ENCODE measurements around the gene SERPINB7. TPM values are rescaled to one million over a fixed set of nuclear protein-coding genes. Genes with fewer than 3 reads are reported as not detected.

The SERPINB7 gene
- total and polyA plus RNA-seq, 2 of the 4 experiments (the other 2 are of a cell fraction), result 79.9 to 100 TPM

GRCh38 chr18:63747006-63747405 lies 28.2 kb upstream of the SERPINB7 start:
- in situ Hi-C loops (cut with MboI; ENCODE audit: low sequenced_read_pairs), result loop anchor here (10.0 kb wide), 1 partner anchor 222 kb away; no protein-coding TSS in a partner anchor

More at GRCh38 chr18:63747006-63747405, 28.2 kb upstream of the SERPINB7 start:
- no peak overlapping the region for H2AK5ac ChIP-seq (ENCODE audit: low read depth, low read length)
- no peak overlapping the region for H3K4me3 ChIP-seq (ENCODE audit: insufficient read depth, low read depth, low read length)
- no peak overlapping the region for H2AK9ac ChIP-seq (replicated peaks; ENCODE audit: low read depth, low read length, poor library complexity)
- no peaks in the 10 kb centered on the region for H3K9me1 ChIP-seq (ENCODE audit: insufficient read depth, low read length)
- no peak overlapping the region for H3K4me2 ChIP-seq (ENCODE audit: low read depth, low read length)
- H3K27me3 ChIP-seq (ENCODE audit: control insufficient read depth, insufficient read depth, low read length), result peaks cover 2% of the 10 kb centered on the region; the same call in 1 of the 2 replicates
- H3K18ac ChIP-seq (ENCODE audit: low read depth, low read length), result no peak overlapping the region
- no peak overlapping the region for H2BK20ac ChIP-seq (ENCODE audit: low read depth, low read length)
- no peaks in the 10 kb centered on the region for H3K79me1 ChIP-seq (ENCODE audit: low read depth in 1 of 2, low read length in 2 of 2)
- no peak overlapping the region for H4K91ac ChIP-seq (ENCODE audit: insufficient read depth, low read depth, low read length)
- no peak overlapping the region for H4K8ac ChIP-seq (ENCODE audit: low read depth in 2 of 2, low read length in 2 of 2)
- H3K23ac ChIP-seq (ENCODE audit: low read depth, low read length), result no peak overlapping the region
- ATAC-seq (ENCODE audit: low read depth) (no peak), DNase-seq (no peak)
- ChIA-PET POLR2A (ENCODE audit: unreplicated experiment) (no interaction called here), CTCF (no interaction called here)
- dilution Hi-C loops (cut with HindIII; ENCODE audit: low sequenced_read_pairs, unreplicated experiment) (no loop called here), intact Hi-C loops (cut with micrococcal nuclease) (no loop called here)
- H2BK15ac ChIP-seq (ENCODE audit: low read depth, low read length), result no peak overlapping the region
- no peaks in the 10 kb centered on the region for H3K4me1 ChIP-seq (ENCODE audit: control insufficient read depth, insufficient read depth, low read length)
- no peaks in the 10 kb centered on the region for H3K9me3 ChIP-seq (ENCODE audit: control insufficient read depth, insufficient read depth, low read length)
- no peaks in the 10 kb centered on the region for H3K36me3 ChIP-seq (ENCODE audit: control insufficient read depth, insufficient read depth, low read length)
- WGBS, 2 experiments (ENCODE audit: extremely low coverage in 2 of 2, insufficient read length in 1 of 2), result no CpG with 5 or more reads among the region's 2 CpGs
- H2BK5ac ChIP-seq (ENCODE audit: low read depth, low read length, poor library complexity, severe bottlenecking), result no peak overlapping the region
- TF ChIP-seq FOS (IDR thresholded peaks at IDR 0.05; ENCODE audit: low read depth, low read length), result no peak
- TF ChIP-seq MAZ (IDR thresholded peaks at IDR 0.05; ENCODE audit: borderline replicate concordance, low read depth, low read length), result no peak
- TF ChIP-seq RFX5 (IDR thresholded peaks at IDR 0.05; ENCODE audit: low read depth, low read length), result no peak
- no peak overlapping the region for H3K27ac ChIP-seq (ENCODE audit: insufficient read depth, low read length)
- no peak overlapping the region for H3K56ac ChIP-seq (ENCODE audit: extremely low read depth, insufficient read depth, low read length)
- H4K5ac ChIP-seq (ENCODE audit: low read depth, low read length), result no peak overlapping the region
- H3K4ac ChIP-seq (ENCODE audit: low read depth, low read length), result no peak overlapping the region
- no peak overlapping the region for H2BK120ac ChIP-seq (ENCODE audit: low read depth, low read length)
- H2AFZ ChIP-seq (replicated peaks; ENCODE audit: low read length, poor library complexity), result no peak overlapping the region
- no TSS peak for BruUV-seq (replicated peaks)
- no peak overlapping the region for H3K9ac ChIP-seq (ENCODE audit: low read depth, low read length)
- no peaks in the 10 kb centered on the region for H4K20me1 ChIP-seq (ENCODE audit: insufficient read depth, low read length)
- no peak overlapping the region for H3K14ac ChIP-seq (replicated peaks; ENCODE audit: low read depth, low read length)
